GM21717 (cell line): ENCODE results near the gene TP53.

Experiments
- ATAC-seq: cut with Tn5 transposase; IDR thresholded peaks from one replicate; pipeline ENCODE4 v1.9.1; 2021; ENCODE audit warnings: mild to moderate bottlenecking, moderate library complexity; ENCODE audit not compliant: unreplicated experiment

Gene TP53

GRCh38 chr17:7687072-7687907 lies at the start of gene TP53:
TSS of gene TP53 (minus strand) at chr17:7687490. CDS start at chr17:7676594, 10,896 bp downstream.
- ATAC-seq = peak; percentile 45

DNA sequence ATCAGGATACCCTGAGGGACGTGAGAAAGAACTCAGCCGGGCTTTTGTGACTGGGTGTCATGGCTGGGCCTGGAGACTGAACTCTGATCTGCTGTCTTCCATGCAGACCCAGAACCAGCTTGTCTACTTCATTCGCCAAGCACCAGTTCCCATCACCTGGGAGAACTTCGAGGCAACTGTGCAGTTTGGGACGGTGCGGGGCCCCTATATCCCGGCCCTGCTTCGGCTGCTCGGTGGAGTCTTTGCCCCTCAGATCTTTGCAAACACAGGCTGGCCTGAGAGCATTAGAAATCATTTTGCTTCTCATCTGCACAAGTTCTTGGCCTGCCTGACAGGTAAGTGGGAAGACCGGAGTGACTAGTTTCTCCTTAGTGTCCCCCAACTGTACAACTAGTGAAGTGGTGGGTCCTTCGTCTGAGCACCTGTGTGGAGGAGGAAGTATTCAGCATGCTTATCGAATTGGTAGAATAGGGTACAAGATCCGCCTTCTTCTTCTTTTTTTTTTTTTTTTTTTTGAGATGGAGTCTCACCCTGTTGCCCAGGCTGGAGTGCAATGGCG lies 45.8 kb upstream of the TP53 start:
- ATAC-seq = no peak

- no peak for ATAC-seq
These were observed 42.5 kb upstream of the TP53 start for GRCh38 chr17:7729816-7730215.

DNA sequence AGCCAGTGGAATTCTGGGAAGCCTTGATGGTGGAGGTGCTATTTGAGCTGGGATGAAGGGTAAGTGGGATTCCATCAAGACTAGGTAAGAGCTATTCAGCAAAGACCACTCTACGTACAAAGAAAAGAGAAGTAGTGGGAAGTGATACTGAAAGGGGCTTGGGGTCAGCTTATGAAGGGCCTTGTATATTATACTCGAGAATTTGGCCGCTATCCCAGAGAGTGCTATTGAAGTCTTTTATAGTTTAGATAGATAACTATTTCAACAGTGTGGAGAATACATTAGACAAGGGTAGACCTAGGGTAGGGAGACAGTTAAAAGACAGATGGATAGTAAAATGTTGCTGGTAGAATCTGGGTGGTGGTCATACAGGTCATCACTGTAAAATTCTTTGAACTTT lies 40.6 kb upstream of the TP53 start:
- ATAC-seq = no peak

DNA sequence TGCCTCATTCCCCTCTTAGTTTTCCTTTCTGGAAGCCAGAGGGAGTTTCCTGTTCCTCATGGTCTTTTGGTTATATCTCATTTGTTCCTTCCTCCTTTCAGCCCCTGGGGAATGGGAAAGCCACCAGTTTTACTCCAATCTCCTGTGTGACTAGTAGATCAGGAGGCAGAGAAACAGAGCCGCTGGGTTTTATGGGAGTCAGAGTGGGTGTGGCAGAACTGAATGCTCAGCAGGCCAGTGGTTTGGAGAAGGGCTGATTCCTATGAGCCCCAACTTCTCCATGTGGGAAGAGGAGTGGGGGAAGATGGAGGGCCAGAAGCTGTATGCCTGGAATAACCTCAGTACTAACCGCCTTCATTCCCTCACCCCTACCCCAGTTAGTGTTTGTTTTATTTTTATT lies 34.3 kb upstream of the TP53 start:
- ATAC-seq = no peak

- no peak for ATAC-seq
These were observed 32.8 kb upstream of the TP53 start for GRCh38 chr17:7720125-7720524.

DNA sequence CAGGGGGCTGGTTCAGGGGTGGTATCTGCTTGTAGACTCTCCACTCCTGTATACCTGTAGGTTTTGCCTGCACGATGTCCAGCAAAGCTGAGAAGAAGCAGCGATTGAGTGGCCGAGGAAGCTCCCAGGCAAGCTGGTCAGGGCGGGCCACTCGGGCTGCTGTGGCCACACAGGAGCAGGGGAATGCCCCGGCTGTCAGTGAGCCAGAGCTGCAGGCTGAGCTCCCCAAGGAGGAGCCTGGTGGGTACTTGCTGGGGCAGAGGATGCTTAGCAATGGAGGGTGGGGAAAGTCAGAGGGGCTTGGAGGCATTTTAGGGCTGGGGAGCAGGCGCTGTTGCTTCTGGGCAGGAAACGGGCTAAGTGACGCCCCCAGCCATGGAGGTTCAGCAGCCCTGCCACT lies 32.4 kb upstream of the TP53 start:
- ATAC-seq = no peak

DNA sequence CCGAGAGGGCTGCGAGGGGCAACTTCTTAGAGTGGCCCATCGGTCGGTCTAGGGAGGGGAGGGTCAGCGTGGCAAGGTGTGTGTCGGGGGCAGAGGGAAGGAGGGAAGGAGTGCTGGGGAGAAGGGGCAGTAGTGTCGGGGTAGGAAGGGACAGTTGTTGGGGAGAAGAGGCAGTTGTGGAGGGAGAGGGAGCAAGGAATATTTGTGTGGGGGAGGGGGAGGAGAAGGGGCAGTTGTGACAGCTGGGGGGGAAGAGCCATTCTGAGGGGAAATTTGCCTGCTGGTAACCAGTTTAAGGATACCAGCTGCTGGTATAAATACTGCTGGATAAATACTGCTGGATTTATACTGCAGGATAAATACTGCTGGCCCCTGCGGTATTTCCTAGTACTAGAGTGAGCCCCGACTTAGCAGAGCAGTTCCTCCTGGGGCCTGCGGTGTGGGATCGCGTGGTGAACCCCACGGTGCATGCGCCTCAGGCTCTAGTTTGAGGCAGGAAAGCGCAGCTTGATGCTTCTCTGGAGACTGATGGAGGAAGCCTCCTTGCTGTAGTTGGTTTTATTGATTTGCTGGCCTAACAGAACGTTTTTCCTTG lies 30.6 kb upstream of the TP53 start:
- ATAC-seq = no peak

- ATAC-seq = no peak
These were observed 29.8 kb upstream of the TP53 start, which contains the start of gene DNAH2 for GRCh38 chr17:7716901-7717755. TSS of gene DNAH2 (plus strand) at chr17:7717744. CDS start at chr17:7719735, 1,991 bp downstream.

GRCh38 chr17:7715936-7716886 lies 28.9 kb upstream of the TP53 start:
- no peak for ATAC-seq

- no peak for ATAC-seq
These were observed 27.7 kb upstream of the TP53 start for GRCh38 chr17:7714721-7715594.

DNA sequence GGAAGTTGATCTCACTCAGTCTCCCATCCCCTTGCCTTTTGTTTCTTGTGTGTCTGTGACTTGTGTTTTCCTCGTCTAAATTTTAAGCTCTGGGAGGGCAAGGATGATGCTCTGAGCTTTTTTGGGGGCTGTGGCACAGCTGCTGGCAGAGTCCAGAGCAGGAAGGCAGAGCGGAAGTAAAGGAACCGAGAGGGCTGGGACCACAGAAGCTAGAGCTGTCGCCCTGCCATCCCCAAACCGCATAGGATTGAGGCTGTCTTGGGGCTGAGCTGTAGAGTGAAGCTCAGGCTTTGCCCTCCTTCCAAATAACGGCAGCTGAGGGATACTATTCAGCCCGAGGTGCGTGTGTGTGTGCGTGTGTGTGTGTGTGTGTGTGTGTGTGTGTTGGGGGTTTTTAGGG lies 26.5 kb upstream of the TP53 start:
- no peak for ATAC-seq

DNA sequence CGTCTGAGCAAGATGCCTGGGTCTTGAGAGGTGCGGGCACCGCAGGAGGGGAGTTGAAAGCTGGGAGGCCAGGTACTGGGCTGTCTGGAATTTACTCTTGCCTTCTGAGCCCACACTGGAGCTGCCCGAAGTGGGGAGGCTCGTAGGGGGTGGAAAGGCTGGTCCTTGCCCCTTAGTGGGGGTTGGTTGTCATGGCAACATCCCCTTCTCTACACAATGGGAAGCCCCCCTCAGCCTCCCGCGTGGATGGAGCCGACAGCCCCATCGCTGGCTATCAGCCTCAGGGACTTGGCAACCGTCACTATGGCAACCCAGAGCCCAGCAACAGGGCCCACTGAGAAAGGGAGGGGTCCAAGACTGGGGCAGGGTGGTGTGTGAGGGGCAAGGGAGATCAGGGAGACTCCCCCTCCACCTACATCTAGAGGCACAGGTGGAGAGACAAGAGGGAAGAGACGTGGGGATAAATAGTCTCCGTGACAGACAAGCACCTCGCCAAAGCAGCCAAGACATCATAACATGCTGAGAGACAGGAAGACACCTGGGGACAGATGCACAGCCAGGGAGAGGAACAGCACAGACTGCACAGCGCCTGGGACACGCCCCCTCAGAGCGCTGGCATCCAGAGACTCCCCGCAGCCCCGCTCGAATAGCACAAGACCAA lies 25.0 kb upstream of the TP53 start:
- no peak for ATAC-seq

DNA sequence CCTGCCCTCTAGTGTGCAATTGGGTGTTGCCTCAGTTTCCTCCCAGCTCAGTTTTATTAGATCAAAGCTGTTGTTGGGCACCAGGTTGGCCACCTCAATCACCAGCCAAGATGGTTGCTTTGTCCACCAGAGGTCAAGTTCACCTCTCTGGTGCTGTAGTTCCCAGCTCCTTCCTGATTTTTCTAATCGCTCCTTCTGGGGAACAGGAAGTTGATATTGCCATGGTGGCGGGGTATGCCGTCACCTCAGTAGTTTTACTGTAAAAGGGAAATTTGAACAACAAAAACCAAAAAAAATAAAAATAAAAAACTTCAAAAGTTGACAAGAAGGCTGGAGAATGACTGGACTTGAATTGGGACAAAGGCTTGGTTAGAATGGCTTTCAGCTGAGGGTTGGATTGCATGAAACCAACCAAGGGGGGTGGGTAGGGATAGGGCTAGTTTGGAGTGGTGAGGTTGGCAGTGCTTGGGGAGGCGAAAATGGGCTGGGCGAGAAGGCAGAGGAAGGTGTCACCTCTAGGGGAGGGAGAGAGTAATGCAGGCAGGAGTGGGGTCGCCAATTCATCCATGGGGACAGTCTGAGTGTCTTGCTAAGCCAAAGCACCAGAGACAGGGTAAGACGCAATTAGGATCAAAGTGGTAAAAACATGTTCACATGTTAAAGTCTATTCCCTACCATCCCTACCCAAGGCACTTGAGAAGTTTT lies 23.9 kb upstream of the TP53 start:
- ATAC-seq = no peak

- no peak for ATAC-seq
These were observed 23.0 kb upstream of the TP53 start for GRCh38 chr17:7710301-7710700.

GRCh38 chr17:7709031-7709430 lies 21.7 kb upstream of the TP53 start:
- no peak for ATAC-seq

DNA sequence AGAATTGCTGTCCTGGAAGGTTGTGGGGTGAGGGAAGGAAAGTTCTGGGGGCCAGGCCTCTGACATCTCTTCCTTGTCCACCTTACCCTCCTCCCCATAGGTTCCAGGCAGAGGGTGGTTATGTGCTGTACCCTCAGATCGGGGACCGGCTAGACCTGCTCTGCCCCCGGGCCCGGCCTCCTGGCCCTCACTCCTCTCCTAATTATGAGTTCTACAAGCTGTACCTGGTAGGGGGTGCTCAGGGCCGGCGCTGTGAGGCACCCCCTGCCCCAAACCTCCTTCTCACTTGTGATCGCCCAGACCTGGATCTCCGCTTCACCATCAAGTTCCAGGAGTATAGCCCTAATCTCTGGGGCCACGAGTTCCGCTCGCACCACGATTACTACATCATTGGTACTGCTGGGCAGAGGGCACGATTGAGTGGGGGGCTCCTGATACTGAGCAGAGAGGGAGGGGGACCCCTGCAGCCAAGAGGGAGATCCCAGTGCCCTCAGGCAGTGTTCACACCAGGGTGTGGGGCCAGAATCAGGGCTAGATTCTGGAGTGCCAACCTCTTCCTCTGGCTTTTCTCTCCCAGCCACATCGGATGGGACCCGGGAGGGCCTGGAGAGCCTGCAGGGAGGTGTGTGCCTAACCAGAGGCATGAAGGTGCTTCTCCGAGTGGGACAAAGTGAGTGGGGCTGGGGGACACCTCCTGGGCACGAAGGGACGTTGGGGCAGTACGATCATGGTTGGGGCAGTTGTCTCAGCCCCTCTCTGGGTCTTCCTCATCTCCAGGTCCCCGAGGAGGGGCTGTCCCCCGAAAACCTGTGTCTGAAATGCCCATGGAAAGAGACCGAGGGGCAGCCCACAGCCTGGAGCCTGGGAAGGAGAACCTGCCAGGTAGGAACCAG lies 20.8 kb upstream of the TP53 start:
- ATAC-seq = no peak
